Neural cell (in vitro differentiated cells): ENCODE data around the gene ETV3L.

Source experiments
- EP300 ChIP-seq: fragments of 450-650 bp; conservative IDR thresholded peaks from 2 replicates; pipeline ENCODE4 v1.6.1; 2014; ENCODE audit warnings: antibody characterized with exemption, mild to moderate bottlenecking, moderate library complexity; ENCODE audit not compliant: poor library complexity, severe bottlenecking
- EZH2 ChIP-seq: fragments of 200-600, 300-800 bp; shearing (Covaris generic), sonication (generic); IDR thresholded peaks from 2 replicates; pipeline ENCODE4 v1.6.1; 2014; ENCODE audit warnings: antibody characterized with exemption, low read length, borderline replicate concordance, mild to moderate bottlenecking; ENCODE audit not compliant: insufficient read depth, poor library complexity, severe bottlenecking
- MXI1 ChIP-seq: fragments of 450-650 bp; conservative IDR thresholded peaks from 2 replicates; pipeline ENCODE4 v1.6.1; 2014; ENCODE audit warnings: antibody characterized with exemption, mild to moderate bottlenecking; ENCODE audit not compliant: poor library complexity, severe bottlenecking
- POLR2AphosphoS5 ChIP-seq: IDR thresholded peaks from 2 replicates; pipeline ENCODE4 v1.6.1; 2012
- RAD21 ChIP-seq: fragments of 450-650 bp; conservative IDR thresholded peaks from 2 replicates; pipeline ENCODE4 v1.6.1; 2014; ENCODE audit warnings: antibody characterized with exemption, mild to moderate bottlenecking, moderate library complexity
- REST ChIP-seq: IDR thresholded peaks from 2 replicates; pipeline ENCODE4 v1.6.1; 2012; ENCODE audit warnings: borderline replicate concordance
- SMC3 ChIP-seq: fragments of 450-650 bp; conservative IDR thresholded peaks from 2 replicates; pipeline ENCODE4 v1.6.1; 2014; ENCODE audit warnings: antibody characterized with exemption, mild to moderate bottlenecking, moderate library complexity; ENCODE audit not compliant: poor library complexity
- TAF1 ChIP-seq: IDR thresholded peaks from 2 replicates; pipeline ENCODE4 v1.6.1; 2012; ENCODE audit warnings: low read depth
- TF ChIP-seq, protein P1 (sequence below): fragments of 450-650 bp; IDR thresholded peaks from 2 replicates; pipeline ENCODE4 v1.5.1; 2014; ENCODE audit warnings: antibody characterized with exemption, mild to moderate bottlenecking, moderate library complexity; ENCODE audit not compliant: poor library complexity, severe bottlenecking

DNA sequence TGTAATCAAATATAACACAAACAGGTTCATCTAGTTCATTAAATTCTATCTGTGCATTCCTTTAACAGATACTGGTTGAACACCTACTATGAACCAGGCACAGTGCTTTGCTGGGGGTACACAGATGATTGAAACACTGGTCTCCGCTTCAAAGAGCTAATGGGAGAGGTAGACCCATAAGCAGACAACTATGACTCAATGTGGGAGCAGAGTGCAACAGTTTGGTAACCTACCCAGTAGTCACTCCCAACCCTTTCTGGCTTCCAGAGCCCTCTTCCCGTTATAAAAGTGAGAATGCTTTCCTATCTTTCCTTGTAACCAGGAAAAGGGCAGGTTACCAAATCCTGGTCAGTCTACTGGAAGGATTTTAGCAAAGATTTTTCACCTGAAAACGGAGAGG lies 46.6 kb upstream of the ETV3L start:
- TF ChIP-seq, protein P1, sequence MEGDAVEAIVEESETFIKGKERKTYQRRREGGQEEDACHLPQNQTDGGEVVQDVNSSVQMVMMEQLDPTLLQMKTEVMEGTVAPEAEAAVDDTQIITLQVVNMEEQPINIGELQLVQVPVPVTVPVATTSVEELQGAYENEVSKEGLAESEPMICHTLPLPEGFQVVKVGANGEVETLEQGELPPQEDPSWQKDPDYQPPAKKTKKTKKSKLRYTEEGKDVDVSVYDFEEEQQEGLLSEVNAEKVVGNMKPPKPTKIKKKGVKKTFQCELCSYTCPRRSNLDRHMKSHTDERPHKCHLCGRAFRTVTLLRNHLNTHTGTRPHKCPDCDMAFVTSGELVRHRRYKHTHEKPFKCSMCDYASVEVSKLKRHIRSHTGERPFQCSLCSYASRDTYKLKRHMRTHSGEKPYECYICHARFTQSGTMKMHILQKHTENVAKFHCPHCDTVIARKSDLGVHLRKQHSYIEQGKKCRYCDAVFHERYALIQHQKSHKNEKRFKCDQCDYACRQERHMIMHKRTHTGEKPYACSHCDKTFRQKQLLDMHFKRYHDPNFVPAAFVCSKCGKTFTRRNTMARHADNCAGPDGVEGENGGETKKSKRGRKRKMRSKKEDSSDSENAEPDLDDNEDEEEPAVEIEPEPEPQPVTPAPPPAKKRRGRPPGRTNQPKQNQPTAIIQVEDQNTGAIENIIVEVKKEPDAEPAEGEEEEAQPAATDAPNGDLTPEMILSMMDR = no peak
- TF ChIP-seq EP300 (no peak), POLR2AphosphoS5 (no peak), REST (no peak), TAF1 (no peak), RAD21 (no peak), EZH2 (no peak), MXI1 (no peak), SMC3 (no peak)
